Mucosa of descending colon (tissue), 3 donors: Measurements from ENCODE around the gene PSAP. TPM values are rescaled to one million over a fixed set of nuclear protein-coding genes. Genes with fewer than 3 reads are reported as not detected.
A peak's percentile ranks its signal among the peaks of the same experiment; 100 is the strongest.

Experiments used
- ATAC-seq: fragments of 200-7000 bp; cut with Tn5 transposase; one replicate; pipeline ENCODE4 v1.9.1; 2020; ENCODE audit warnings: mild to moderate bottlenecking, moderate library complexity
- DNase-seq, 3 donors: peaks; one replicate each; pipeline ENCODE4 v3.0.0-alpha.2; 2020
- H3K36me3 ChIP-seq: fragments of 200-600 bp; one replicate; pipeline ENCODE4 v1.8.0; 2021; ENCODE audit warnings: low read depth, mild to moderate bottlenecking
- H3K4me1 ChIP-seq: fragments of 200-600 bp; one replicate; pipeline ENCODE4 v1.8.0; 2021; ENCODE audit warnings: low read depth, mild to moderate bottlenecking
- H3K4me3 ChIP-seq: fragments of 200-600 bp; one replicate; pipeline ENCODE4 v1.8.0; 2021; ENCODE audit warnings: mild to moderate bottlenecking
- H3K9me3 ChIP-seq: fragments of 200-600 bp; one replicate; pipeline ENCODE4 v1.8.0; 2021; ENCODE audit warnings: mild to moderate bottlenecking
- intact Hi-C, 2 donors: fragments of 100-400 bp; cut with DNase I in 1 of 2; cut with micrococcal nuclease in 1 of 2; formaldehyde crosslinking; loops; one replicate each; pipeline versions ENCODE4 v1.11.0 to v1.11.1; 2022; cut with DNase I, micrococcal nuclease
- total RNA-seq, 3 donors: library from RNA; stranded (reverse); fragmentation: NEBNext Ultra II Directional in 2 of 3; extraction: Animal tissue kit (Norgen Biotek cat#: 25700) in 2 of 3; gene quantifications; one replicate each; pipeline versions ENCODE4 v1.2.1 to v1.2.4, GENCODE V29; 2021 to 2023
- TF ChIP-seq, protein P1 (sequence below): fragments of 200-600 bp; IDR thresholded peaks from one replicate; pipeline ENCODE4 v1.8.0; 2022; ENCODE audit warnings: antibody characterized with exemption, mild to moderate bottlenecking
- donor health status: DM: no; HTN: no; CAD: no; lungs with moderate emphysema.
- donor health status: DM: no; HTN: no; CAD: no.
- donor health status: DM: no; HTN: yes; CAD: no.

Gene PSAP
- total RNA-seq, 3 donors from 2014 or later, result 561 to 810 (median 653) TPM

DNA sequence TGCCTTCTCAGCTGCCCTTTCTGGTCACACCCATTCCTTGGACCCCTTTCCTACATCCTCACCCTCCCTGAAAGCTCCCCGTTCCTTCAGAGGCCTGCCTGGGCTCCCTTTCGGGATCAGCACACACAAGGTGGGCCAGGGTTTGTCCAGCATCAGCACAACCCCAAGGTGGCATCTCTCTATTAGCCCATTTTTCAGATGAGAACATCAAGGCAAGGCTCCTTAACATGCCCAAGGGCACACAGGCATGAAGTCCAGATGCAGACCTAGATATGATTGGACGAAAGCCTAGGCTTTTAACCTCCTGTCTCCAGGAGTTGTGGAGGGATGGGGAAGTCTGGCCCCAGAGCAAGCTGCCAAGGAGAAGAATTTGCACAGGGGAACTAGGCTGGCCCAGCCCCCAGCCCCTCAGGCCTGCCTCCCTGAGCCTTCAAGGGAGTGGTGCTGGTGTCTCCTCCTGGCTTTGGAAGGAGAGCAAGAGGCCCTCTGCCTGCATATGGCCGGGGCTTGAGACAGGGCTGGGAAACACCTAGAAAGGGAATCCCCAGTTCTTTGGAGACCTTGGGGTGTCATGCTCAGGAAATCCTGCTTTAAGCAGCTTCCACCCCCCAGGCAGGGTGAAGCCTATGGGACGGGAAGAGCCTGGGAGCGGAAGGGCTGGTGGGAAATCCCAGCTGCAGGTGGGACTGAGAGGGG is 68.7 kb downstream of the PSAP start:
- intact Hi-C loops, result no loop called here
- Histone ChIP-seq H3K36me3 (no peaks in the 10 kb centered on the region), H3K4me3 (no peak overlapping the region), H3K9me3 (no peaks in the 10 kb centered on the region), H3K4me1 (no peaks in the 10 kb centered on the region)
- ATAC-seq (no peak), DNase-seq (peak in 2 of 3 donors; percentile 13 to 31)
- TF ChIP-seq, protein P1, sequence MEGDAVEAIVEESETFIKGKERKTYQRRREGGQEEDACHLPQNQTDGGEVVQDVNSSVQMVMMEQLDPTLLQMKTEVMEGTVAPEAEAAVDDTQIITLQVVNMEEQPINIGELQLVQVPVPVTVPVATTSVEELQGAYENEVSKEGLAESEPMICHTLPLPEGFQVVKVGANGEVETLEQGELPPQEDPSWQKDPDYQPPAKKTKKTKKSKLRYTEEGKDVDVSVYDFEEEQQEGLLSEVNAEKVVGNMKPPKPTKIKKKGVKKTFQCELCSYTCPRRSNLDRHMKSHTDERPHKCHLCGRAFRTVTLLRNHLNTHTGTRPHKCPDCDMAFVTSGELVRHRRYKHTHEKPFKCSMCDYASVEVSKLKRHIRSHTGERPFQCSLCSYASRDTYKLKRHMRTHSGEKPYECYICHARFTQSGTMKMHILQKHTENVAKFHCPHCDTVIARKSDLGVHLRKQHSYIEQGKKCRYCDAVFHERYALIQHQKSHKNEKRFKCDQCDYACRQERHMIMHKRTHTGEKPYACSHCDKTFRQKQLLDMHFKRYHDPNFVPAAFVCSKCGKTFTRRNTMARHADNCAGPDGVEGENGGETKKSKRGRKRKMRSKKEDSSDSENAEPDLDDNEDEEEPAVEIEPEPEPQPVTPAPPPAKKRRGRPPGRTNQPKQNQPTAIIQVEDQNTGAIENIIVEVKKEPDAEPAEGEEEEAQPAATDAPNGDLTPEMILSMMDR, result no peak

DNA sequence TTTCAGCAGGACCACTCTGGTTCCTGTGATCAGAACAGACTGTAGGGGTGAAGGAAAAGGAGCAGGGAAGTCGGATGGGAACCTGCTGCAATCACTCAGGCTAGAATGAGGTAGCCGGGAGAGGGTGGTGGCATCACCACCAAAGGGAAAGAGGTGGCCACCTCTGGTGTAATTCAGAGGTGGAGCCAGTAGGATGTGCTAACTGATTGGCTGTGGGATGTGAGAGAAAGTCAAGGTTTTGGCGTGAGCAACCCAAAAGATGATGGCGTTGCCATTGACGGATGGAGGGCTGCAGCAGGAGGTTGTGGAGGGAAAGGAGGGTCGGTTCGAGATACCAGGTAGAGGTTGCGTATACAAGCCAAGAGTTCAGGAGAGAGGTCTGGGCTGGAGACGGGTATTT is 70.3 kb downstream of the PSAP start:
- peak in 2 of 3 donors; percentile 3 to 9 for DNase-seq
- no peaks in the 10 kb centered on the region for H3K36me3 ChIP-seq
- ATAC-seq, result no peak
- H3K4me1 ChIP-seq, result no peaks in the 10 kb centered on the region
- no peaks in the 10 kb centered on the region for H3K9me3 ChIP-seq
- TF ChIP-seq, protein P1, result no peak
- no peak overlapping the region for H3K4me3 ChIP-seq
- intact Hi-C loops, result no loop called here

DNA sequence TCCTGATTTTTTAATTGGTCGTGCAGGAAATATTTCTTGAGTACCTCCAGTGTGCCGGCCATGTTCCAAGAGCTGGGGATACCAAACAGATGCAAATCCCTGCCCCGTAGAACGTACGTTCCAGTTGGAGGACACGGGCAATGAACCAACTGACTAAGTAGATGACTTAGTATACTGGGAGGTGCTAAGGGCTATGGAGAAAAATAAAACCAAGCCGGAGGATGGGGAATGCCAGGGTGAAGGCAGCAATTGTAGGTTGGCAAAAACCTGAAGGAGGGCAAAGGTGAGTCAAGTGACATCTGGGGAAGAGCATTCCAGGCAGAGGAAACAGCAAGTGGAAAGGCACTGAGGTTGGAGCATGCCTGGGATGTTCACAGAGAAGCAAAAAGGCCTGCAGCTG is 70.9 kb downstream of the PSAP start:
- intact Hi-C loops, result no loop called here

DNA sequence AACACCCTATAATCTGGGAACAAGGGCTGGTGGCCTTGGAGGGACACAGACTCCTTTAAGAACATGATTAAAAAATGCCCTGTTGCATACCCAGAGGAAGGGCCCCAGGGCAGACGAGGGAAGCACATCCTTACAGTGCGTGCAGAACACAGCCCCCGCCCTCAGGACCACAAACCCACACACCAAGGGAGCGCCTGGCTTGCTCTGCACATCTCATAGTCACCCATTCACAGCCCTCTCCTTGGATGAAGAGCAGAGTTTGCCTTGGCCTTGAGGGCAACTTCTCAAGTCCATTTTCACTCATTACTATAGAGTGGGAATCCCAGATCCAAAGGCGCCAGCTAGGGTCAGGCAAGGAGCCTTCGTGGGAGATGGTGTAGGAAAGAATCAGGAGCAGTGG is 71.4 kb downstream of the PSAP start:
- no peaks in the 10 kb centered on the region for H3K4me1 ChIP-seq
- no peak for ATAC-seq
- H3K36me3 ChIP-seq, result no peaks in the 10 kb centered on the region
- intact Hi-C loops, result loop anchor here in 1 of 2 donors (10.0 kb wide), 1 partner anchor 55 kb away; no protein-coding TSS in a partner anchor
- H3K4me3 ChIP-seq, result no peak overlapping the region
- peak in 2 of 3 donors; percentile 2 to 31 for DNase-seq
- TF ChIP-seq, protein P1, result no peak
- H3K9me3 ChIP-seq, result no peaks in the 10 kb centered on the region

More for the DNA sequence above, 70.9 kb downstream of the PSAP start:
- DNase-seq, result peak in 1 of 3 donors; percentile 5
- no peaks in the 10 kb centered on the region for H3K9me3 ChIP-seq
- H3K36me3 ChIP-seq, result no peaks in the 10 kb centered on the region
- no peak overlapping the region for H3K4me3 ChIP-seq
- TF ChIP-seq, protein P1, result no peak
- no peak for ATAC-seq
- H3K4me1 ChIP-seq, result no peaks in the 10 kb centered on the region

DNA sequence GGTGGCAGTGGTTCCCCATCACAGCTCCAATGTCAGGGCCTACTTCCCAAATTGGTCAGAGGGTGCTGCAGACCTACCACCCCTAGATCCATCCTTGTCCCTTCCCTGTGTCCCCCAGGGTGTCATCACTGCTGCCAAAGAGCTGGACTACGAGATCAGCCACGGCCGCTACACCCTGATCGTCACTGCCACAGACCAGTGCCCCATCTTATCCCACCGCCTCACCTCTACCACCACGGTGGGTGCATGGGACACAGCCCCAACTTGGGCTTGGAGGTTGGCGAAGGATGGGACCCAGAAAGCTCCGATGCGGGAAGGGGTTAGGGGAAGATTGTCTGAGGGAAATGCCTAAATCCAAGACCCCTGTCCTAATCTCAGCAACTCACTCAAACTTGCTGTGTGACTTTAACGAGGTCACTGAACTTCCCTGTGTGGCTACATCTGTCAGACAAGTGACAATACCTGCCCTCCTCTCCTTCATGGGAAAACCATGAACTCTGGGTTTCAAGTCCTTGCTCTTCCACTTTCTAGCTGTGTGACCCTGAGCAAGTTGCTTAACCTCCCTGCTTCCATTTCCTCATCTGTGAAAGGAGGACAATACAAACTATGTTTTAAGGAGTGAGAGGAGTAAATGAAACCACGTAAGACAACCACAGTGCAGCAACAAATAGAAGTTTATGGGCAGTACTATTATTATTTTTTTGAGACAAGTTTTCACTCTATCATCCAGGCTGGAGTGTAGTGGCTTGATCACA is 72.8 kb downstream of the PSAP start:
- intact Hi-C loops, result loop anchor here in 1 of 2 donors (10.0 kb wide), 1 partner anchor 53 kb away; no protein-coding TSS in a partner anchor
- H3K9me3 ChIP-seq, result no peaks in the 10 kb centered on the region
- DNase-seq (peak in 2 of 3 donors; percentile 12 to 51), ATAC-seq (no peak)
- TF ChIP-seq, protein P1, result no peak
- no peaks in the 10 kb centered on the region for H3K36me3 ChIP-seq
- peaks cover 8% of the 10 kb centered on the region for H3K4me1 ChIP-seq
- H3K4me3 ChIP-seq, result no peak overlapping the region
